ENCODE measurements around the gene MUC3A.
"Not testable (repeated sequence)": the region's sequence is repeated elsewhere in the genome, so short reads cannot be mapped to it uniquely, and the experiment has no call there.

Gene MUC3A

DNA sequence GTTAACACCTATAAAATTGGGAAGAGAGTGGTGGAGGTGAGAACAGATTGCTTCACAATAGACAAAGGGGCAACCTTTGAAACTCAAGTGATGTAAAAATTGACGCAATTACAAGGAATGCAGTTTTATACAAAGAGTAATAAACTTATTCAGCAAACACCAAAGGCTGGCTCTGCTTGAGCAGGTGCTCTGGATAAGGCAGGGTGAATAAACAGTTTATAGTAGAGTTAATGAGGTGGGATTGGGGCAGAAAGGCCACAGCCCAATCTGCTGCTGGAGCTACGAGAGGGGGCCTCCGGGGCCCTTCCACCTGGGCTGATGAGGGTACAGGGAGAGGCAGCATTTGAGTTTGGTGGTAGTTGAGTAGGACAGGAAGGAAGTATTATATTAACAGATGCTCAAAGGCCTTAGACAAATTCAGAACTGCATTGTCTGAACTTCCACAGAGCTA, 26.1 kb downstream of the MUC3A start:
- DNase-seq = no peak

- no peak for DNase-seq
These were observed 29.0 kb downstream of the MUC3A start for GRCh38 chr7:100978300-100978699.

- DNase-seq = no peak
These were observed 34.3 kb downstream of the MUC3A start for GRCh38 chr7:100983451-100984187.

DNA sequence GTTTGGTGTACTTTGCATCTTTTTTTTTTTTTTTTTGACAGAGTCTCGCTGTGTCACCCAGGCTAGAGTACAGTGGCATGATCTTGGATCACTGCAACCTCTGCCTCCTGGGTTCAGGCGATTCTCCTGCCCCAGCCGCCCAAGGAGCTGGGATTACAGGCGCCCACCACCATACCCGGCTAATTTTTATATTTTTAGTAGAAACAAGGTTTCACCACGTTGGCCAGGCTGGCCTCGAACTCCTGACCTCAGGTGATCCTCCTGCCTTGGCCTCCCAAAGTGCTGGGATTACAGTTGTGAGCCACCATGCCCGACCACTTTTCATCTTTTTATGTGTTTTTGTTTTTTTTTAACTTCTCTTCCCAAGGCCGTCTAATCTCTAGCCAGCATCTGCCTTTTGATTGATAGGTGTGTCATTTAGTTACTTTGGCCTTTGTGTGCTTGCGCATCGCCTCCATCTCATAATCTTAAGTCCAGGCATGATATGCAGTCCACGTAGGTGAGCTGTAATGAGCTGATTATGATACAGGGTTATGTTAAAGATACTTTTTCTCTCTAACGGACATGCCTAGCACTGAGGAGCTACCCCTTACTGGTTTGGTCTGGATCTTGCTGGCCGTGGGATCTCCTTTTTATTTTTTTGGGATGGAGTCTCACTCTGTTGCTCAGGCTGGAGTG, 35.0 kb downstream of the MUC3A start:
- DNase-seq = not testable (repeated sequence)

- DNase-seq = not testable (repeated sequence)
These were observed 35.9 kb downstream of the MUC3A start for GRCh38 chr7:100985033-100985797.

- DNase-seq = no peak
These were observed 42.3 kb downstream of the MUC3A start for GRCh38 chr7:100991631-100992030.

DNA sequence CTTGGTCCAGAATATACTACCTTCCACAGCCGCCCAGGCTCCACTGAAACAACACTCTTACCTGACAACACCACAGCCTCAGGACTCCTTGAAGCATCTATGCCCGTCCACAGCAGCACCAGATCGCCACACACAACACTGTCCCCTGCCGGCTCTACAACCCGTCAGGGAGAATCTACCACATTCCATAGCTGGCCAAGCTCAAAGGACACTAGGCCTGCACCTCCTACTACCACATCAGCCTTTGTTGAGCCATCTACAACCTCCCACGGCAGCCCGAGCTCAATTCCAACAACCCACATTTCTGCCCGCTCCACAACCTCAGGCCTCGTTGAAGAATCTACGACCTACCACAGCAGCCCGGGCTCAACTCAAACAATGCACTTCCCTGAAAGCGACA, 42.9 kb downstream of the MUC3A start:
- DNase-seq = not testable (repeated sequence)

GRCh38 chr7:100994671-100995070, 45.3 kb downstream of the MUC3A start:
- not testable (repeated sequence) for DNase-seq

DNA sequence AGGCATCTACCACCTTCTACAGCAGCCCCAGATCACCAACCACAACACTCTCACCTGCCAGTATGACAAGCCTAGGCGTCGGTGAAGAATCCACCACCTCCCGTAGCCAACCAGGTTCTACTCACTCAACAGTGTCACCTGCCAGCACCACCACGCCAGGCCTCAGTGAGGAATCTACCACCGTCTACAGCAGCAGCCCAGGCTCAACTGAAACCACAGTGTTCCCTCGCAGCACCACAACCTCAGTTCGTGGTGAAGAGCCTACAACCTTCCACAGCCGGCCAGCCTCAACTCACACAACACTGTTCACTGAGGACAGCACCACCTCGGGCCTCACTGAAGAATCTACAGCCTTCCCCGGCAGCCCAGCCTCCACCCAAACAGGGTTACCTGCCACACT, 49.2 kb downstream of the MUC3A start:
- DNase-seq = not testable (repeated sequence)

DNA sequence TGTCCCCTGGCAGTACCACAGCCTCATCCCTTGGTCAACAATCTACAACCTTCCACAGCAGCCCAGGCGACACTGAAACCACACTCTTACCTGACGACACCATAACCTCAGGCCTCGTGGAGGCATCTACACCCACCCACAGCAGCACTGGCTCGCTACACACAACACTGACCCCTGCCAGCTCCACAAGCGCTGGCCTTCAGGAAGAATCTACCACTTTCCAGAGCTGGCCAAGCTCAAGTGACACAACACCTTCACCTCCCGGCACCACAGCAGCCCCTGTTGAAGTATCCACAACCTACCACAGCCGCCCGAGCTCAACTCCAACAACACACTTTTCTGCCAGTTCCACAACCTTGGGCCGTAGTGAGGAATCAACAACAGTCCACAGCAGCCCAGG, 50.0 kb downstream of the MUC3A start:
- not testable (repeated sequence) for DNase-seq

DNA sequence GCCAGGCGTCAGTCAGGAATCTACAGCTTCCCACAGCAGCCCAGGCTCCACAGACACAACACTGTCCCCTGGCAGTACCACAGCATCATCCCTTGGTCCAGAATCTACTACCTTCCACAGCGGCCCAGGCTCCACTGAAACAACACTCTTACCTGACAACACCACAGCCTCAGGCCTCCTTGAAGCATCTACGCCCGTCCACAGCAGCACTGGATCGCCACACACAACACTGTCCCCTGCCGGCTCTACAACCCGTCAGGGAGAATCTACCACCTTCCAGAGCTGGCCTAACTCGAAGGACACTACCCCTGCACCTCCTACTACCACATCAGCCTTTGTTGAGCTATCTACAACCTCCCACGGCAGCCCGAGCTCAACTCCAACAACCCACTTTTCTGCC, 50.7 kb downstream of the MUC3A start:
- not testable (repeated sequence) for DNase-seq

- not testable (repeated sequence) for DNase-seq
These were observed 53.0 kb downstream of the MUC3A start for GRCh38 chr7:101002333-101002732.

- not testable (repeated sequence) for DNase-seq
These were observed 58.0 kb downstream of the MUC3A start for GRCh38 chr7:101007361-101007760.

GRCh38 chr7:101009629-101010028, 60.3 kb downstream of the MUC3A start:
- DNase-seq = no peak

DNA sequence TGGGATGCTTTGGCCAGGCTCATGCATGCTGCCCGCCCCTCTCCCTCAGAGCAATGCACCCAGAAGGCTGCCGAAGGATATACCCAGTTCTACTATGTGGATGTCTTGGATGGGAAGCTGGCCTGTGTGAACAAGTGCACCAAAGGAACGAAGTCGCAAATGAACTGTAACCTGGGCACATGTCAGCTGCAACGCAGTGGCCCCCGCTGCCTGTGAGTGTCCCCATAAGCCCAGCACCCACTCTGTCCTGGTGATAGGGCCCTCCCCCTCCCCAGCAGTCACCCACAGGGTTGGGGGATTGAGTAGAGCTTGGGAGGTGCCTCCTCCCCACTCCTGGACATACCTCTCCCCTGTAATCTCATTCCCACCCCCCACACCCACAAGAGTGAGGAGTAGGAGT, 63.6 kb downstream of the MUC3A start:
- no peak for DNase-seq

DNA sequence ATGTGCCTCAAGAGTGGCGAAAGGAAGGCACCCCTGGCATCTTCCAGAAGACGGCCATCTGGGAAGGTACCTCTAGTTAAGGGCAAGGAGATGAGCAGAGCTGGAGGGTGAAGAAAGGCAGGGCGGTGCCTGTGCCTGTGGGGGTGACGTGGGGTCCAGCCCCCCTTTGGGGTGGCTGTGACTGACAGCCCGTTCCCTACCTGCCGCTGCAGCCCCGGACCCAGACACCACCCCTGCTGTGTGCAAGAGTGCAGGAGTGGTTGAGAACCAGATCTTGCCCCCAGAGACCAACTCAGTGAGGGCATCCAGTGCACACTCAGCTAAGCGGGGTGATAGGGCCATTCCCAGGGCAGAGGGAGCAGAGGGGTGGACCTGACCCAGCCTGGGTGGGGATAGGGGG, 66.3 kb downstream of the MUC3A start:
- no peak for DNase-seq

GRCh38 chr7:101017064-101017777, 67.9 kb downstream of the MUC3A start:
- DNase-seq = peak; percentile 22
